ENCODE results near the gene MED13L.
"Not testable (repeated sequence)": the region's sequence is repeated elsewhere in the genome, so short reads cannot be mapped to it uniquely, and the experiment has no call there.

The MED13L gene

GRCh38 chr12:116133149-116133548 is 144.3 kb downstream of the MED13L start:
- TF ChIP-seq ZFX (IDR thresholded peaks at IDR 0.05; ENCODE audit: borderline replicate concordance) (no peak), CTCF (IDR thresholded peaks at IDR 0.05) (no peak)
- no peak overlapping the region for H3K27ac ChIP-seq

- not testable (repeated sequence) for H3K27ac ChIP-seq
These were observed 145.5 kb downstream of the MED13L start for GRCh38 chr12:116131987-116132386.

GRCh38 chr12:116131176-116131575 is 146.3 kb downstream of the MED13L start:
- TF ChIP-seq ZFX (IDR thresholded peaks at IDR 0.05; ENCODE audit: borderline replicate concordance) (no peak), CTCF (IDR thresholded peaks at IDR 0.05) (no peak)
- H3K27ac ChIP-seq: no peak overlapping the region

GRCh38 chr12:116130431-116130830 is 147.1 kb downstream of the MED13L start:
- no peak for TF ChIP-seq ZFX (IDR thresholded peaks at IDR 0.05; ENCODE audit: borderline replicate concordance)
- no peak for TF ChIP-seq CTCF (IDR thresholded peaks at IDR 0.05)
- no peak overlapping the region for H3K27ac ChIP-seq

- TF ChIP-seq CTCF (IDR thresholded peaks at IDR 0.05) (no peak), ZFX (IDR thresholded peaks at IDR 0.05; ENCODE audit: borderline replicate concordance) (no peak)
- no peak overlapping the region for H3K27ac ChIP-seq
These were observed 148.7 kb downstream of the MED13L start for GRCh38 chr12:116128779-116129178.

GRCh38 chr12:116127859-116128258 is 149.6 kb downstream of the MED13L start:
- TF ChIP-seq ZFX (IDR thresholded peaks at IDR 0.05; ENCODE audit: borderline replicate concordance): no peak
- no peak for TF ChIP-seq CTCF (IDR thresholded peaks at IDR 0.05)
- no peak overlapping the region for H3K27ac ChIP-seq

- no peak for TF ChIP-seq CTCF (IDR thresholded peaks at IDR 0.05)
- TF ChIP-seq ZFX (IDR thresholded peaks at IDR 0.05; ENCODE audit: borderline replicate concordance): no peak
- H3K27ac ChIP-seq: no peak overlapping the region
These were observed 150.9 kb downstream of the MED13L start for GRCh38 chr12:116126610-116127009.

- H3K27ac ChIP-seq: no peak overlapping the region
- no peak for TF ChIP-seq ZFX (IDR thresholded peaks at IDR 0.05; ENCODE audit: borderline replicate concordance)
- no peak for TF ChIP-seq CTCF (IDR thresholded peaks at IDR 0.05)
These were observed 151.4 kb downstream of the MED13L start for GRCh38 chr12:116125956-116126566.

Measured in 22Rv1 (cell line).